ENCODE results near the gene TM9SF3.
"Not testable (repeated sequence)": the region's sequence is repeated elsewhere in the genome, so short reads cannot be mapped to it uniquely, and the experiment has no call there.

TM9SF3 gene

GRCh38 chr10:96565774-96566173, 21.0 kb downstream of the TM9SF3 start:
- no peak for DNase-seq (ENCODE audit: low read depth)

DNA sequence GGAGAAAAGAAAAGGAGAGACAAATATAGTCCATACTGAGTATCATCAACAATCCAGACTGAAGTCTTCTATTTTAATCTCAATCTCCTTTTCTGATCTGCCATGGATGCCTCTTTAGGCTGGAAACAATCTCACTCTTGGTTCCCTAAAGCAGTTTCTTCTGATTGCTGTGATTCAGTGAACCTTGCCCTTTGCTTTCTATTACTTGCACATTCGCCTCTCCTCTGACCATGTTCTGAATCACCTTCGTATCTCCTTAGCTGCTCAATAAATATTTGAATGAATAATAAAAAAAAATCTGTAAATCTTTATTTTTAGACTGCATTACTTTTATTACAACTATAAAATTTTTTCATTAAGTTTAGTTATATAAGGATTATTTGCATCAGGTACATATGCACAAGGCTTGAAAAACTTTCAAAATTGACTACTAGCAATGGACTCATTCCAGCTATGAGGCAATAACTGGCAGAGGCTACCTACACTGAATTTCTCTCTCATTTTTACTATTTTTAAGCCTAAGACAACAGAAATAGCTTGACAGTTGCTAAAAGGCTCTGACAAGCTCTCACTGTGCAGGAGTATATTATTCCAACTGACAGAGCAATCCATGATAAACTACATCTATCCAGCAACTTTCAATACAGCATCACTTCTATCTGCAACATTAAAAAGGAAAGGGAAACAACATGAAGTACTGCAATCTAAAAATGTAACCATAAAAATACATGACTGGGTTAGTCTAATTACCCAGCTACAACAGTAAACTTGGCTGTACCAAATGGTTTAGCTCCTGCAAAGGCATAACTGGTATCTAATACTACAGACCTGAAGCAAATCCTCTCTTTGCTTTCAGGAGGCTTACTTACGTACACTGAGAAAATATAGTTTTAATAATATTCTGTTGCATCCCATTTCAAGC, 25.6 kb downstream of the TM9SF3 start:
- no peak for DNase-seq (ENCODE audit: low read depth)

- no peak for DNase-seq (ENCODE audit: low read depth)
Measured at GRCh38 chr10:96560489-96560888, 26.3 kb downstream of the TM9SF3 start.

- DNase-seq (ENCODE audit: low read depth), result no peak
Measured at GRCh38 chr10:96556003-96556402, 30.8 kb downstream of the TM9SF3 start.

GRCh38 chr10:96555330-96555729, 31.5 kb downstream of the TM9SF3 start:
- DNase-seq (ENCODE audit: low read depth), result no peak

DNA sequence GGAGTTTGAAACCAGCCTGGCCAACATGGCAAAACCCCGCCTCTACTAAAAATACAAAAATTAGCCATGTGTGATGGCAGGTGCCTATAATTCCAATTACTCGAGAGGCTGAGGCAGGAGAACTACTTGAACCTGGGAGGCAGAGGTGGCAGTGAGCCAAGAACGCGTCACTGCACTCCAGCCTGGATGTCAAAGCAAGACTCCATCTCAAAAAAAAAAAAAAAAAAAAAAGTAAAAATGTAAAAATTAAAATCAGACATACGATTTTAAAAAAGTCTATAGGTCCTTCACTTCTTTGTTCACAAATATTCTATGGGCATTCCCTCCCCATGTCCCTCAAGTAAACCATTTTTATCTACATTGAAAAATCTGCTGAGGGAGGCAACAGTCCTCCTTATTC, 38.2 kb downstream of the TM9SF3 start:
- DNase-seq (ENCODE audit: low read depth), result no peak

DNA sequence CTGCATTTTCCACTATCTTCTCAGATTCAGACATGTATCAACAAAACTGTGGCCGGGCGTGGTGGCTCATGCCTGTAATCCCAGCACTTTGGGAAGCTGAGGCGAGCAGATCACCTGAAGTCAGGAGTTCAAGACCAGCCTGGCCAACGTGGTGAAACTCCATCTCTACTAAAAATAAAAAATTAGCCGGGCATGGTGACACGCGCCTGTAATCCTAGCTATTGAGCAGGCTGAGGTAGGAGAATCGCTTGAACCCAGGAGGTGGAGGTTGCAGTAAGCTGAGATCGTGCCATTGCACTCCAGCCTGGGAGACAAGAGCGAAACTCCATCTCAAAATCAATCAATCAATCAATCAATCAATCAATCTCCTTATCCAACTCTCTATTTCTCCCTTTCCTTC, 41.3 kb downstream of the TM9SF3 start:
- DNase-seq (ENCODE audit: low read depth), result not testable (repeated sequence)

- no peak for DNase-seq (ENCODE audit: low read depth)
Measured at GRCh38 chr10:96541921-96542320, 44.9 kb downstream of the TM9SF3 start.

GRCh38 chr10:96540240-96540639, 46.6 kb downstream of the TM9SF3 start:
- no peak for DNase-seq (ENCODE audit: low read depth)

- no peak for DNase-seq (ENCODE audit: low read depth)
Measured at GRCh38 chr10:96538683-96539082, 48.1 kb downstream of the TM9SF3 start.

DNA sequence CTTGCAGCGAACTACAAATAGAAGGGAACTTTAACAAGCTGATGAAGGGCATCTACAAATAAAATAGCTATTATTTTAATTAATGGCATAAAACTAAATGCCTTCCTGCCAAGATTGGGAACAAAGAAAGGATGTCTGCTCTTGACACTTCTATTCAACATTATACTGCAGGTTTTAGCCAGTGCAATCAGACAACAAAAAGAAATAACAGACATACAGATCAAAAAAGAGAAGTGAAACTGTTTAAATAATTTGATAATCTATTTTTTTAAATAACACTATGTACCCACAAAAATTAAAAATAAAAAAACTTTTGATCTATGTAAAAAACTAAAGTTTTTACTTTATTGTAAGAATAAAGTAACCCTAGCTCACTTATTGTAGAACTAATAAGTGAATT, 50.7 kb downstream of the TM9SF3 start:
- no peak for DNase-seq (ENCODE audit: low read depth)

DNA sequence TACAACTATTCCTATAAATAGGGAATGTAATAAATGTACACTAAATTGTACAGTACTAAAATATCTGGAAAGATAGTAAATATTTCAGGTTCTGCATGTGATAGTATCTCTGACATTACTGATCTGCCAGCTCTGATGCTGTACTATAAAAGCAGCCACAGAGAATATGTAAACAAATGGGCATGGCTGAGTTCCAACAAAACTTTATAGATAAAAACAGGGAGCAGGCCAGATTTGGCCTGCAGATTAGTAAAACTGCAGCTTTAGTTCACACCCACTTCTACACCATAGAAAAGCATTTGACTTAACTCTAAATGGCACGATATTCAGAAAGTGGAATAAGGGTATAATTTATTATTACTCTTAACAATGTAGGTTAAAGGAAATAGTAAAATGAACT, 54.3 kb downstream of the TM9SF3 start:
- DNase-seq (ENCODE audit: low read depth), result no peak

DNA sequence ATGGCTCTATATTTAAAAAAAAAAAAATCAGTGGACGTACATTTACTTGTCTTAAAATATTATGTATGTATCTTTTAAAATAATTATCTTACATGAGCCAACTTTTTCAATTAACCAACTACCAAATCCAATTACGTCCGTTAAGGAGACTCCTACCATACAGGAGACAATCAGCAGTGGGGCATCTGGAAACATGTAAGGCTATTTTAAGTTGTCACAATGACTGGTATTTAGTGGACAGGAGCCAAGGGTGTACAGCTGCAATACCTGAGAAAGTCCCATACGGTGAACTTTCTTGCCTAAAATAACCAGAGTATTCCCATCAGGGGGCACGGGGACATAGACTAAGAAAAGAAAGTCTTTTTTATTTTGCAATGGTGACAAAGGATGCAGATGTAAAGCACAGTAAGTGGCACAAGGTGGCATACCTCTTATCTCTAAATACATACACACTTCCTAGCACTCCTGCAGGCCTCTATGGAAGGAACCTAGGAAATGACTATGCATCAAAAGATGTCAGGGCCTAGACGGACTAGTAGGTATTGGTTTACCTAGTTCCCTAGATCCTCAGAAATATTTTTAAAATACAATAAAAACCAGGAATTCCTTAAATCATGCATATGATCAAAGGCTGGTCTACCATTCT, 57.1 kb downstream of the TM9SF3 start:
- no peak for DNase-seq (ENCODE audit: low read depth)

- no peak for DNase-seq (ENCODE audit: low read depth)
Measured at GRCh38 chr10:96524741-96525140, 62.1 kb downstream of the TM9SF3 start.

- DNase-seq (ENCODE audit: low read depth), result no peak
Measured at GRCh38 chr10:96517284-96517683, 69.5 kb downstream of the TM9SF3 start.

GRCh38 chr10:96516337-96516736, 70.5 kb downstream of the TM9SF3 start:
- no peak for DNase-seq (ENCODE audit: low read depth)

DNA sequence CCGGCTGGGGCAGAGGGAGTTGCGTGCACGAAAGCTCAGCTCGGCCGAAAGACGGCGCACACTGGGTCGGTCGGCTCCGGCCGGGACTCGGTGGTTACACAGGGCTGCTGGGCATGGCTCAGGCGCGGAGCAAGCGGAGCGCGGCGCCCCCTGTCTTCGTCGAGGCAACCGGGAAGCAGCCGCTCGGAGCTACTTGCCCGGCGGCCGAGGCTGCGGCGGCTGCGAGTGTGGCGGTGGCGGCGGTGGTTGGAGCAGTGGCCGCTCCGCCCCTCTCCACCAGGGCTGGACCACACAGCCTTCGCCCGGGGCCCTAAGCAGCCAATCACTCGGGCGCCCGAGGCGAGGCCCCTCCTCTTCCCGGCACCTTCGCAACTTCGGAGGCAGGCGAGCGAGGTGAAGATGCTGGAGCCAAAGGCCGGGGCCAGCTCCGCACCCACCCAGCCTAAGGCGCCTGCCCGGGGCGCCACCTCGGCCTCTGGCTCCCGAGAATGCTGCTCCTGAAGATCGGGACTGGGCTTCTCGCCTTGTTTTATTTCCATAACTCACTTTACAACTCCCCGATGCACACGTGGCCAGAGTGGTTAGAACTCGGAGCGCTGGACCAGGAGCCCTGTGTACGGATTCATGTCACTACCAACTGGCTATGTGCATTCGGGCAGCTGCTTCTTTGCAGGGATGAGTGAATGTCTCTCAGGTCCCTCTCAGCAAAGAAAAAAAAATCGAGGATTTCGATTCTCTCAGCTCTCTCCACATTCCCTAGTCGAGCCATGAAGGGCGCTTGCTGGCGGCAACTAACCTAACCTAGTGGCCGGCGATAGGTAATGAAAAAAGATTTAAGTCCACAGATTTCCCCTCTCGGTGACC, 72.9 kb downstream of the TM9SF3 start, which contains the start of gene TLL2:
Gene TLL2 (minus strand): TSS at position 229 of the 864 bp plus-strand sequence. CDS start 241 bp downstream, outside the sequence.
- DNase-seq (ENCODE audit: low read depth), result peak; percentile 27

DNA sequence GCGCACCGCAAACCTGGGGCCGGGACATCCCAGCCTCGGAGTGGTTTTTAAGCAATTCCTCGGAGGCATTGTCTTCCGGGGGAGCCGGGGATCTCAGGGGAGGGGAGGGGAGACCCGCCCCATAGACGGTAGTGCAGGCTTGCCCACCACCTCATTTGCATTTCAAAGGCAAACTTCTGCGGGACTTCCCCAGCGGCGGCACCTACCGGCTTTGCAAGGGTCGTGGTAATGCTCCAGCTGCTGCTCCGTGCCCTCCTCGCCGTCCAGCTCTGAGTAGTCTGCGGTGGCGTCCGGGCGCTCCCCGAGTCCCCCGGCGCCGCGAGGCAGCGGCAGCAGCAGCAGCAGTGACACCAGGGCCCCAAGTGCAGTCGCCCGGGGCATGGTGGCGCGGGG, 73.5 kb downstream of the TM9SF3 start:
- DNase-seq (ENCODE audit: low read depth), result no peak

- DNase-seq (ENCODE audit: low read depth), result no peak
Measured at GRCh38 chr10:96512524-96513304, 74.1 kb downstream of the TM9SF3 start.

- no peak for DNase-seq (ENCODE audit: low read depth)
Measured at GRCh38 chr10:96511044-96511945, 75.5 kb downstream of the TM9SF3 start.

All from HS-27A (cell line).